ENCODE measurements around the gene TMEM229A.

Gene TMEM229A

GRCh38 chr7:124071843-124072242, 39.0 kb upstream of the TMEM229A start:
- no peak overlapping the region for H3K4me3 ChIP-seq (ENCODE audit: low read depth, low read length)
- no peak for DNase-seq (ENCODE audit: low read depth)
- no peak for TF ChIP-seq CTCF (IDR thresholded peaks at IDR 0.05; ENCODE audit: insufficient read depth, low read depth, low read length, missing control alignments)

GRCh38 chr7:124062171-124062570, 29.3 kb upstream of the TMEM229A start:
- DNase-seq (ENCODE audit: low read depth), result no peak
- H3K4me3 ChIP-seq (ENCODE audit: low read depth, low read length), result no peak overlapping the region
- TF ChIP-seq CTCF (IDR thresholded peaks at IDR 0.05; ENCODE audit: insufficient read depth, low read depth, low read length, missing control alignments), result no peak

GRCh38 chr7:124060528-124060927, 27.7 kb upstream of the TMEM229A start:
- no peak for TF ChIP-seq CTCF (IDR thresholded peaks at IDR 0.05; ENCODE audit: insufficient read depth, low read depth, low read length, missing control alignments)
- no peak overlapping the region for H3K4me3 ChIP-seq (ENCODE audit: low read depth, low read length)
- no peak for DNase-seq (ENCODE audit: low read depth)

- H3K4me3 ChIP-seq (ENCODE audit: low read depth, low read length), result no peak overlapping the region
- TF ChIP-seq CTCF (IDR thresholded peaks at IDR 0.05; ENCODE audit: insufficient read depth, low read depth, low read length, missing control alignments), result no peak
- peak; percentile 60 for DNase-seq (ENCODE audit: low read depth)
Observed at GRCh38 chr7:124059375-124059774, 26.5 kb upstream of the TMEM229A start.

- DNase-seq (ENCODE audit: low read depth), result no peak
- no peak overlapping the region for H3K4me3 ChIP-seq (ENCODE audit: low read depth, low read length)
- TF ChIP-seq CTCF (IDR thresholded peaks at IDR 0.05; ENCODE audit: insufficient read depth, low read depth, low read length, missing control alignments), result no peak
Observed at GRCh38 chr7:124058515-124058914, 25.6 kb upstream of the TMEM229A start.

GRCh38 chr7:124057872-124058271, 25.0 kb upstream of the TMEM229A start:
- H3K4me3 ChIP-seq (ENCODE audit: low read depth, low read length), result no peak overlapping the region
- no peak for TF ChIP-seq CTCF (IDR thresholded peaks at IDR 0.05; ENCODE audit: insufficient read depth, low read depth, low read length, missing control alignments)
- DNase-seq (ENCODE audit: low read depth), result no peak

GRCh38 chr7:124056234-124056633, 23.4 kb upstream of the TMEM229A start:
- DNase-seq (ENCODE audit: low read depth), result no peak
- TF ChIP-seq CTCF (IDR thresholded peaks at IDR 0.05; ENCODE audit: insufficient read depth, low read depth, low read length, missing control alignments), result no peak
- H3K4me3 ChIP-seq (ENCODE audit: low read depth, low read length), result no peak overlapping the region

Measured in GM12865 (cell line).